Measurements from ENCODE around the gene NFE2L1. TPM values are rescaled to one million over a fixed set of nuclear protein-coding genes. Genes with fewer than 3 reads are reported as not detected.
A peak's percentile ranks its signal among the peaks of the same experiment; 100 is the strongest.

The NFE2L1 gene
- total RNA-seq, 1 experiment from 2014 or later: 149 TPM

DNA sequence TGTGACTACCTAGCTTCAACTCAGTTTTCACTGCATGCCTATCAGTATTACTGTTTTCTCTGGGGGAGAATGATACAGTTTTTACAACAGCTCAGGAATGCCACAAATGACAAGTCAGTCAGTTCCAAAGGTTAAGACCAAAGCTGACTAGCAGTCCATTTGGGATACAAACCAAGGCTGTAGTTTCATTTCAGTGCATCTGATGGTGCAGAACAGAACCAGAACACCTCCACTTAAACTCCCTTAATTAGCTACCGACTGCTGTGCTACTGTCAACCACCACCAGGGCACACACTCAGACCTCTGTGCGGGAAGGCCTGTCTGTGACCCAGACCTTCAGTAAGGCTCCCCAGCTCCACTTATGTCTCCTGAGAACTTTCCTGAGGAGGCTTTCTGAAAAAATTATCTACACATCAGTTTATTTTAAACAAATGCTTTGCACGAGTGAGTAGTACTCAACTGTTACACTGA is 20.4 kb downstream of the NFE2L1 start (continued):
- TF ChIP-seq, protein P1, sequence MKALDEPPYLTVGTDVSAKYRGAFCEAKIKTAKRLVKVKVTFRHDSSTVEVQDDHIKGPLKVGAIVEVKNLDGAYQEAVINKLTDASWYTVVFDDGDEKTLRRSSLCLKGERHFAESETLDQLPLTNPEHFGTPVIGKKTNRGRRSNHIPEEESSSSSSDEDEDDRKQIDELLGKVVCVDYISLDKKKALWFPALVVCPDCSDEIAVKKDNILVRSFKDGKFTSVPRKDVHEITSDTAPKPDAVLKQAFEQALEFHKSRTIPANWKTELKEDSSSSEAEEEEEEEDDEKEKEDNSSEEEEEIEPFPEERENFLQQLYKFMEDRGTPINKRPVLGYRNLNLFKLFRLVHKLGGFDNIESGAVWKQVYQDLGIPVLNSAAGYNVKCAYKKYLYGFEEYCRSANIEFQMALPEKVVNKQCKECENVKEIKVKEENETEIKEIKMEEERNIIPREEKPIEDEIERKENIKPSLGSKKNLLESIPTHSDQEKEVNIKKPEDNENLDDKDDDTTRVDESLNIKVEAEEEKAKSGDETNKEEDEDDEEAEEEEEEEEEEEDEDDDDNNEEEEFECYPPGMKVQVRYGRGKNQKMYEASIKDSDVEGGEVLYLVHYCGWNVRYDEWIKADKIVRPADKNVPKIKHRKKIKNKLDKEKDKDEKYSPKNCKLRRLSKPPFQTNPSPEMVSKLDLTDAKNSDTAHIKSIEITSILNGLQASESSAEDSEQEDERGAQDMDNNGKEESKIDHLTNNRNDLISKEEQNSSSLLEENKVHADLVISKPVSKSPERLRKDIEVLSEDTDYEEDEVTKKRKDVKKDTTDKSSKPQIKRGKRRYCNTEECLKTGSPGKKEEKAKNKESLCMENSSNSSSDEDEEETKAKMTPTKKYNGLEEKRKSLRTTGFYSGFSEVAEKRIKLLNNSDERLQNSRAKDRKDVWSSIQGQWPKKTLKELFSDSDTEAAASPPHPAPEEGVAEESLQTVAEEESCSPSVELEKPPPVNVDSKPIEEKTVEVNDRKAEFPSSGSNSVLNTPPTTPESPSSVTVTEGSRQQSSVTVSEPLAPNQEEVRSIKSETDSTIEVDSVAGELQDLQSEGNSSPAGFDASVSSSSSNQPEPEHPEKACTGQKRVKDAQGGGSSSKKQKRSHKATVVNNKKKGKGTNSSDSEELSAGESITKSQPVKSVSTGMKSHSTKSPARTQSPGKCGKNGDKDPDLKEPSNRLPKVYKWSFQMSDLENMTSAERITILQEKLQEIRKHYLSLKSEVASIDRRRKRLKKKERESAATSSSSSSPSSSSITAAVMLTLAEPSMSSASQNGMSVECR (CRISPR knock-in tag; IDR thresholded peaks at IDR 0.05; ENCODE audit: borderline replicate concordance): no peak
- TF ChIP-seq, protein P2, sequence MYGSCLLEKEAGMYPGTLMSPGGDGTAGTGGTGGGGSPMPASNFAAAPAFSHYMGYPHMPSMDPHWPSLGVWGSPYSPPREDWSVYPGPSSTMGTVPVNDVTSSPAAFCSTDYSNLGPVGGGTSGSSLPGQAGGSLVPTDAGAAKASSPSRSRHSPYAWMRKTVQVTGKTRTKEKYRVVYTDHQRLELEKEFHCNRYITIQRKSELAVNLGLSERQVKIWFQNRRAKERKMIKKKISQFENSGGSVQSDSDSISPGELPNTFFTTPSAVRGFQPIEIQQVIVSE (CRISPR knock-in tag; IDR thresholded peaks at IDR 0.05; ENCODE audit: borderline replicate concordance): no peak
- TF ChIP-seq EMX1 (CRISPR knock-in tag; IDR thresholded peaks at IDR 0.05) (no peak), ESRRA (CRISPR knock-in tag; IDR thresholded peaks at IDR 0.05; ENCODE audit: borderline replicate concordance) (no peak), MYBL2 (CRISPR knock-in tag; IDR thresholded peaks at IDR 0.05) (no peak), ZNF423 (CRISPR knock-in tag; IDR thresholded peaks at IDR 0.05) (no peak), HMGA2 (CRISPR knock-in tag; IDR thresholded peaks at IDR 0.05) (no peak), ZNF416 (CRISPR knock-in tag; IDR thresholded peaks at IDR 0.05) (no peak), NFATC4 (CRISPR knock-in tag; IDR thresholded peaks at IDR 0.05) (no peak)
- TF ChIP-seq, protein P3, sequence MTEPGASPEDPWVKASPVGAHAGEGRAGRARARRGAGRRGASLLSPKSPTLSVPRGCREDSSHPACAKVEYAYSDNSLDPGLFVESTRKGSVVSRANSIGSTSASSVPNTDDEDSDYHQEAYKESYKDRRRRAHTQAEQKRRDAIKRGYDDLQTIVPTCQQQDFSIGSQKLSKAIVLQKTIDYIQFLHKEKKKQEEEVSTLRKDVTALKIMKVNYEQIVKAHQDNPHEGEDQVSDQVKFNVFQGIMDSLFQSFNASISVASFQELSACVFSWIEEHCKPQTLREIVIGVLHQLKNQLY (CRISPR knock-in tag; IDR thresholded peaks at IDR 0.05): no peak
- TF ChIP-seq, protein P4, sequence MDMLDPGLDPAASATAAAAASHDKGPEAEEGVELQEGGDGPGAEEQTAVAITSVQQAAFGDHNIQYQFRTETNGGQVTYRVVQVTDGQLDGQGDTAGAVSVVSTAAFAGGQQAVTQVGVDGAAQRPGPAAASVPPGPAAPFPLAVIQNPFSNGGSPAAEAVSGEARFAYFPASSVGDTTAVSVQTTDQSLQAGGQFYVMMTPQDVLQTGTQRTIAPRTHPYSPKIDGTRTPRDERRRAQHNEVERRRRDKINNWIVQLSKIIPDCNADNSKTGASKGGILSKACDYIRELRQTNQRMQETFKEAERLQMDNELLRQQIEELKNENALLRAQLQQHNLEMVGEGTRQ (CRISPR knock-in tag; IDR thresholded peaks at IDR 0.05): no peak
- TF ChIP-seq, protein P5, sequence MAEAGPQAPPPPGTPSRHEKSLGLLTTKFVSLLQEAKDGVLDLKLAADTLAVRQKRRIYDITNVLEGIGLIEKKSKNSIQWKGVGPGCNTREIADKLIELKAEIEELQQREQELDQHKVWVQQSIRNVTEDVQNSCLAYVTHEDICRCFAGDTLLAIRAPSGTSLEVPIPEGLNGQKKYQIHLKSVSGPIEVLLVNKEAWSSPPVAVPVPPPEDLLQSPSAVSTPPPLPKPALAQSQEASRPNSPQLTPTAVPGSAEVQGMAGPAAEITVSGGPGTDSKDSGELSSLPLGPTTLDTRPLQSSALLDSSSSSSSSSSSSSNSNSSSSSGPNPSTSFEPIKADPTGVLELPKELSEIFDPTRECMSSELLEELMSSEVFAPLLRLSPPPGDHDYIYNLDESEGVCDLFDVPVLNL (CRISPR knock-in tag; IDR thresholded peaks at IDR 0.05; ENCODE audit: borderline replicate concordance, low read depth): no peak
- TF ChIP-seq, protein P6, sequence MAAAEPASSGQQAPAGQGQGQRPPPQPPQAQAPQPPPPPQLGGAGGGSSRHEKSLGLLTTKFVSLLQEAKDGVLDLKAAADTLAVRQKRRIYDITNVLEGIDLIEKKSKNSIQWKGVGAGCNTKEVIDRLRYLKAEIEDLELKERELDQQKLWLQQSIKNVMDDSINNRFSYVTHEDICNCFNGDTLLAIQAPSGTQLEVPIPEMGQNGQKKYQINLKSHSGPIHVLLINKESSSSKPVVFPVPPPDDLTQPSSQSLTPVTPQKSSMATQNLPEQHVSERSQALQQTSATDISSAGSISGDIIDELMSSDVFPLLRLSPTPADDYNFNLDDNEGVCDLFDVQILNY (CRISPR knock-in tag; IDR thresholded peaks at IDR 0.05): no peak
- TF ChIP-seq, protein P7, sequence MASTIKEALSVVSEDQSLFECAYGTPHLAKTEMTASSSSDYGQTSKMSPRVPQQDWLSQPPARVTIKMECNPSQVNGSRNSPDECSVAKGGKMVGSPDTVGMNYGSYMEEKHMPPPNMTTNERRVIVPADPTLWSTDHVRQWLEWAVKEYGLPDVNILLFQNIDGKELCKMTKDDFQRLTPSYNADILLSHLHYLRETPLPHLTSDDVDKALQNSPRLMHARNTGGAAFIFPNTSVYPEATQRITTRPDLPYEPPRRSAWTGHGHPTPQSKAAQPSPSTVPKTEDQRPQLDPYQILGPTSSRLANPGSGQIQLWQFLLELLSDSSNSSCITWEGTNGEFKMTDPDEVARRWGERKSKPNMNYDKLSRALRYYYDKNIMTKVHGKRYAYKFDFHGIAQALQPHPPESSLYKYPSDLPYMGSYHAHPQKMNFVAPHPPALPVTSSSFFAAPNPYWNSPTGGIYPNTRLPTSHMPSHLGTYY (CRISPR knock-in tag; IDR thresholded peaks at IDR 0.05): no peak

DNA sequence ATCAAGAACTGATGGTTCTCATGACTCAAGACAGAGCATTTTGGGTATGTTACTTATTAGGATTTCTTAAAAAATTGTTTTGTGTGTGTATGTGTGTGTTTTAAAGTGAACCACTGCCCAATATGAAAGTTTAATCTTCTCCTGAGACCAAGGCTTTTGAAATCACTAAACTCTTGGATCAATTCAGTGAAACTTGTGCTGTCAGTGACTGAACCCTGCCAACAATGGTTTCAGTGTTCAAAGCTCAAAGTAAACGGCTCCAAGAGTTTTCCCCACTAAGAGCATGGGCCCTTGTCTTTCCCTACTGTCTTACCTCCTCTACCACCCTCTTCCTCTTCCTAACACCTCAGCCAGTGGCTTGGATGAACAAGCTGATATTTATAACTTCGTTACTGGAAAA is 22.0 kb downstream of the NFE2L1 start:
- H3K4me1 Mint-ChIP-seq: peaks cover 6% of the 10 kb centered on the region
- no peak for ATAC-seq
- CTCF ChIA-PET: interaction anchor here (1.0 to 1.5 kb wide), 3 partner anchors 44 to 158 kb away, joined by 3 to 4 read pairs (median 4); no protein-coding TSS in a partner anchor
- H3K36me3 Mint-ChIP-seq: peaks cover 60% of the 10 kb centered on the region
- H3K4me3 Mint-ChIP-seq: no peak overlapping the region
- POLR2A ChIA-PET: no interaction called here
- peak overlapping the region; percentile 62; the same call in 1 of the 2 replicates for H3K27ac Mint-ChIP-seq
- no peak for DNase-seq (ENCODE audit: low spot score)
- no peaks in the 10 kb centered on the region for H3K27me3 Mint-ChIP-seq (ENCODE audit: low read depth)
- H3K9me3 Mint-ChIP-seq: no peaks in the 10 kb centered on the region
- TF ChIP-seq, protein P8, sequence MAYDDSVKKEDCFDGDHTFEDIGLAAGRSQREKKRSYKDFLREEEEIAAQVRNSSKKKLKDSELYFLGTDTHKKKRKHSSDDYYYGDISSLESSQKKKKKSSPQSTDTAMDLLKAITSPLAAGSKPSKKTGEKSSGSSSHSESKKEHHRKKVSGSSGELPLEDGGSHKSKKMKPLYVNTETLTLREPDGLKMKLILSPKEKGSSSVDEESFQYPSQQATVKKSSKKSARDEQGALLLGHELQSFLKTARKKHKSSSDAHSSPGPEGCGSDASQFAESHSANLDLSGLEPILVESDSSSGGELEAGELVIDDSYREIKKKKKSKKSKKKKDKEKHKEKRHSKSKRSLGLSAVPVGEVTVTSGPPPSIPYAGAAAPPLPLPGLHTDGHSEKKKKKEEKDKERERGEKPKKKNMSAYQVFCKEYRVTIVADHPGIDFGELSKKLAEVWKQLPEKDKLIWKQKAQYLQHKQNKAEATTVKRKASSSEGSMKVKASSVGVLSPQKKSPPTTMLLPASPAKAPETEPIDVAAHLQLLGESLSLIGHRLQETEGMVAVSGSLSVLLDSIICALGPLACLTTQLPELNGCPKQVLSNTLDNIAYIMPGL (CRISPR knock-in tag; IDR thresholded peaks at IDR 0.05): no peak
- TF ChIP-seq, protein P9, sequence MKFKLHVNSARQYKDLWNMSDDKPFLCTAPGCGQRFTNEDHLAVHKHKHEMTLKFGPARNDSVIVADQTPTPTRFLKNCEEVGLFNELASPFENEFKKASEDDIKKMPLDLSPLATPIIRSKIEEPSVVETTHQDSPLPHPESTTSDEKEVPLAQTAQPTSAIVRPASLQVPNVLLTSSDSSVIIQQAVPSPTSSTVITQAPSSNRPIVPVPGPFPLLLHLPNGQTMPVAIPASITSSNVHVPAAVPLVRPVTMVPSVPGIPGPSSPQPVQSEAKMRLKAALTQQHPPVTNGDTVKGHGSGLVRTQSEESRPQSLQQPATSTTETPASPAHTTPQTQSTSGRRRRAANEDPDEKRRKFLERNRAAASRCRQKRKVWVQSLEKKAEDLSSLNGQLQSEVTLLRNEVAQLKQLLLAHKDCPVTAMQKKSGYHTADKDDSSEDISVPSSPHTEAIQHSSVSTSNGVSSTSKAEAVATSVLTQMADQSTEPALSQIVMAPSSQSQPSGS (CRISPR knock-in tag; IDR thresholded peaks at IDR 0.05; ENCODE audit: borderline replicate concordance, low read depth): no peak
- TF ChIP-seq SOX15 (CRISPR knock-in tag; IDR thresholded peaks at IDR 0.05) (no peak), SMAD3 (CRISPR knock-in tag; IDR thresholded peaks at IDR 0.05; ENCODE audit: borderline replicate concordance) (no peak), FOXJ3 (CRISPR knock-in tag; IDR thresholded peaks at IDR 0.05; ENCODE audit: borderline replicate concordance) (no peak), NR1H2 (CRISPR knock-in tag; IDR thresholded peaks at IDR 0.05) (no peak)
- TF ChIP-seq, protein P3 (CRISPR knock-in tag; IDR thresholded peaks at IDR 0.05): no peak
- TF ChIP-seq, protein P5 (CRISPR knock-in tag; IDR thresholded peaks at IDR 0.05; ENCODE audit: borderline replicate concordance, low read depth): no peak
